Neural progenitor cell (in vitro differentiated cells): ENCODE measurements around the gene NAPA.

Experiments used
- EZH2 ChIP-seq: fragments of 200-600 bp; sonication (generic); IDR thresholded peaks from 2 replicates; pipeline ENCODE4 v1.6.1; 2017; ENCODE audit warnings: antibody characterized with exemption, mild to moderate bottlenecking, moderate library complexity
- TF ChIP-seq, protein P1 (sequence below): fragments of 200-600 bp; sonication (generic); IDR thresholded peaks from 2 replicates; pipeline ENCODE4 v1.5.1; 2017; ENCODE audit warnings: antibody characterized with exemption, mild to moderate bottlenecking

DNA sequence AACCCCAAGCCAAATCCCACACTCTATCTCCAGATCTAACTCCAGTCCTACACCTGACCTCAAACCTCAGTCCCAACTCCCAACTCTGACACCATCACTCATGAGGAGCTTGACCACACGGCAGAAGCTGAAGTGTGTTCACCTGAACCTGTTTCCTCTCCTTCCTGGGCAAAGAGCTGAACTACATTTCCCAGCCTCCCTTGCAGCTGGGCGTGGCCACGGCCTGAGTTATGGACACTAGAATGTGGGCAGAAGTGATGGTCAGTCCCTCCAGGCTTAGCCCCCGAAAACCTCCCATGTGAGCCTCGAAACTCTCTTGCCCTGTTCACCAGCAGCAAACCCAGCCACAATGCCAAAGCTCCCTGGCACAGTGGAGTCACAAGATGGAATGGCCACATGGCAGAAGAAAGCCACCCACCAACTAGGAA lies 76.1 kb downstream of the NAPA start:
- TF ChIP-seq, protein P1, sequence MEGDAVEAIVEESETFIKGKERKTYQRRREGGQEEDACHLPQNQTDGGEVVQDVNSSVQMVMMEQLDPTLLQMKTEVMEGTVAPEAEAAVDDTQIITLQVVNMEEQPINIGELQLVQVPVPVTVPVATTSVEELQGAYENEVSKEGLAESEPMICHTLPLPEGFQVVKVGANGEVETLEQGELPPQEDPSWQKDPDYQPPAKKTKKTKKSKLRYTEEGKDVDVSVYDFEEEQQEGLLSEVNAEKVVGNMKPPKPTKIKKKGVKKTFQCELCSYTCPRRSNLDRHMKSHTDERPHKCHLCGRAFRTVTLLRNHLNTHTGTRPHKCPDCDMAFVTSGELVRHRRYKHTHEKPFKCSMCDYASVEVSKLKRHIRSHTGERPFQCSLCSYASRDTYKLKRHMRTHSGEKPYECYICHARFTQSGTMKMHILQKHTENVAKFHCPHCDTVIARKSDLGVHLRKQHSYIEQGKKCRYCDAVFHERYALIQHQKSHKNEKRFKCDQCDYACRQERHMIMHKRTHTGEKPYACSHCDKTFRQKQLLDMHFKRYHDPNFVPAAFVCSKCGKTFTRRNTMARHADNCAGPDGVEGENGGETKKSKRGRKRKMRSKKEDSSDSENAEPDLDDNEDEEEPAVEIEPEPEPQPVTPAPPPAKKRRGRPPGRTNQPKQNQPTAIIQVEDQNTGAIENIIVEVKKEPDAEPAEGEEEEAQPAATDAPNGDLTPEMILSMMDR, result no peak
- TF ChIP-seq EZH2, result no peak
